ENCODE measurements around the gene CCDC89. TPM values are rescaled to one million over a fixed set of nuclear protein-coding genes. Genes with fewer than 3 reads are reported as not detected.

CCDC89 gene
- polyA plus RNA-seq, 2 of the 4 experiments (the other 2 are of a cell fraction), result 0.05 TPM; not detected in 1

DNA sequence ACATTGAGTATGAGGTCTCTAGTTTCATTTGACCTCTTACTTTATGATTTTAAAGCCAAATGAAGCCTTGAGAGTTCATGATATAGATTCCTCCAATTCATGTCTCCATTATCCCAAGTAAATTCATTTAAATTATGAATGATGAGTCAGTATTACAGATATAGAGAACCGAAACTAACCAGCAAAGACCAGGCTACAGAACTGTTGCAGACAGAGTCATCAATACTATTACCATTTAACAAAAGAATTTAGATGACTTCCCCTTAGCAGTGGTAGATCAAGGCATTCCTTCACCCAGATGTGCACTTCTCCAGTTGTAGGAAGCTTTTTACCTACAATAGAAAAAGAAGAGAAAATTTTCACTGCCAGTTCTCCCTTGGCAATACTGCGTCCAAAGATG, 11.8 kb upstream of the CCDC89 start (continued):
- no peak for TF ChIP-seq EHF (CRISPR knock-in tag; IDR thresholded peaks at IDR 0.05)
- no peak for TF ChIP-seq NPAS2 (CRISPR knock-in tag; IDR thresholded peaks at IDR 0.05; ENCODE audit: borderline replicate concordance)
- TF ChIP-seq HOXB5 (CRISPR knock-in tag; IDR thresholded peaks at IDR 0.05), result no peak
- TF ChIP-seq FOXS1 (CRISPR knock-in tag; IDR thresholded peaks at IDR 0.05), result no peak
- no peak for TF ChIP-seq POLR2A (IDR thresholded peaks at IDR 0.05; ENCODE audit: low read length)
- TF ChIP-seq RARB (CRISPR knock-in tag; IDR thresholded peaks at IDR 0.05), result no peak

- peaks cover 15% of the 10 kb centered on the region for H3K4me1 ChIP-seq
- TF ChIP-seq ATOH8 (CRISPR knock-in tag; IDR thresholded peaks at IDR 0.05; ENCODE audit: low read depth) (no peak), MAX (IDR thresholded peaks at IDR 0.05) (no peak), JUNB (IDR thresholded peaks at IDR 0.05) (no peak)
- peak overlapping the region; percentile 28 to 34; a peak in 1 of 6 replicates for H3K27ac ChIP-seq
- ChIA-PET CTCF (interaction anchor here (0.7 to 5.2 kb wide), 16 partner anchors 9 to 159 kb away, joined by 3 to 23 read pairs (median 4); partner anchors contain the start of genes CCDC83, CCDC89, CREBZF and TMEM126A), POLR2A (no interaction called here)
- no peaks in the 10 kb centered on the region for H3K9me3 ChIP-seq
- H3K4me3 ChIP-seq, result no peak overlapping the region
- DNase-seq (ENCODE audit: low read depth in 1 of 2, low spot score in 1 of 2), result no peak
- H3K4me2 ChIP-seq, result no peak overlapping the region
- ATAC-seq, result no peak
- peak; percentile 13 for FAIRE-seq
These were observed 9.6 kb upstream of the CCDC89 start for GRCh38 chr11:85695546-85695945.

DNA sequence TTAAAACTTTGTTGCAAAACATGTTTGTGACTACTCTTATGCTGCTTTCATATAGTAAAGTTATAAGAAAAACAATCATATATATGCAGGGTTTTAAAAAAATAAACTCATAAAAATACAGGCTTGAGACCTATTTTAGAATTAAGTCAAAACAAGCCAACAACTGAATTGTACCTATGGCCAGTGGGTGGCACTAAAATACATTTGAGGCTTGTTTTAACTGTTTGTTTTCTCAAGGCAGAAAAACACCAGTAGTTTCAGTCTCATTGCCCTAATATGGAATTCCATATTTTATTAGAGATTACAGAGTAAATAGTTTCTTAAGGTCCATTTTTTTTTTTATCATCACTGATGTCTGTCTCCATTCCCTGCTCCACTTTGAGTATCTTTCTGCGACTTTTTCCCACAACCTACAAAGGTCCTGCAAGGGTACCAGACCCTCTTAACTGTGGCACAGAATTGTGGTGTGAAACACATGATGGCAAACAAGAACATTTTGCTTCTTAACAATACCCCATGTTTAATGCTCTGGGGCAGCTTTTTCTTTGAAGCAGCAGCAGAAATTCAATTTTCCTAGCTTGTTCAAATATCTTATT, 8.5 kb upstream of the CCDC89 start:
- no peak overlapping the region for H3K4me3 ChIP-seq
- TF ChIP-seq ZC3H11A (IDR thresholded peaks at IDR 0.05), result no peak
- TF ChIP-seq, protein P1, sequence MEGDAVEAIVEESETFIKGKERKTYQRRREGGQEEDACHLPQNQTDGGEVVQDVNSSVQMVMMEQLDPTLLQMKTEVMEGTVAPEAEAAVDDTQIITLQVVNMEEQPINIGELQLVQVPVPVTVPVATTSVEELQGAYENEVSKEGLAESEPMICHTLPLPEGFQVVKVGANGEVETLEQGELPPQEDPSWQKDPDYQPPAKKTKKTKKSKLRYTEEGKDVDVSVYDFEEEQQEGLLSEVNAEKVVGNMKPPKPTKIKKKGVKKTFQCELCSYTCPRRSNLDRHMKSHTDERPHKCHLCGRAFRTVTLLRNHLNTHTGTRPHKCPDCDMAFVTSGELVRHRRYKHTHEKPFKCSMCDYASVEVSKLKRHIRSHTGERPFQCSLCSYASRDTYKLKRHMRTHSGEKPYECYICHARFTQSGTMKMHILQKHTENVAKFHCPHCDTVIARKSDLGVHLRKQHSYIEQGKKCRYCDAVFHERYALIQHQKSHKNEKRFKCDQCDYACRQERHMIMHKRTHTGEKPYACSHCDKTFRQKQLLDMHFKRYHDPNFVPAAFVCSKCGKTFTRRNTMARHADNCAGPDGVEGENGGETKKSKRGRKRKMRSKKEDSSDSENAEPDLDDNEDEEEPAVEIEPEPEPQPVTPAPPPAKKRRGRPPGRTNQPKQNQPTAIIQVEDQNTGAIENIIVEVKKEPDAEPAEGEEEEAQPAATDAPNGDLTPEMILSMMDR (IDR thresholded peaks at IDR 0.05), result peak; percentile 86
- TF ChIP-seq RAD21 (conservative IDR thresholded peaks at IDR 0.05 in 1 of 2, IDR thresholded peaks at IDR 0.05 in 1 of 2), result peak; percentile 92 to 95
- peak; percentile 93 for TF ChIP-seq SMC3 (IDR thresholded peaks at IDR 0.05)
- no peaks in the 10 kb centered on the region for H3K9me3 ChIP-seq
- H3K27ac ChIP-seq, result peak overlapping the region in 1 of 2 experiments; percentile 34; a peak in 2 of 6 replicates
- ChIA-PET POLR2A (no interaction called here), CTCF (interaction anchor here (0.6 to 5.2 kb wide), 19 partner anchors 9 to 235 kb away, joined by 3 to 25 read pairs (median 4); partner anchors contain the start of genes CCDC83, CCDC89 and TMEM126A)
- 100% methylated on average over 1 of the region's 1 CpG for WGBS (ENCODE audit: missing lambda C conversion rate)
- FAIRE-seq (peak; percentile 13), DNase-seq (ENCODE audit: low read depth in 1 of 2, low spot score in 1 of 2) (peak; percentile 31 to 71), ATAC-seq (peak; percentile 50 to 79; a peak in 5 of 6 replicates)
- H3K4me1 ChIP-seq, result peaks cover 15% of the 10 kb centered on the region
- peak overlapping the region; percentile 25; the same call in 1 of the 3 replicates for H3K4me2 ChIP-seq

DNA sequence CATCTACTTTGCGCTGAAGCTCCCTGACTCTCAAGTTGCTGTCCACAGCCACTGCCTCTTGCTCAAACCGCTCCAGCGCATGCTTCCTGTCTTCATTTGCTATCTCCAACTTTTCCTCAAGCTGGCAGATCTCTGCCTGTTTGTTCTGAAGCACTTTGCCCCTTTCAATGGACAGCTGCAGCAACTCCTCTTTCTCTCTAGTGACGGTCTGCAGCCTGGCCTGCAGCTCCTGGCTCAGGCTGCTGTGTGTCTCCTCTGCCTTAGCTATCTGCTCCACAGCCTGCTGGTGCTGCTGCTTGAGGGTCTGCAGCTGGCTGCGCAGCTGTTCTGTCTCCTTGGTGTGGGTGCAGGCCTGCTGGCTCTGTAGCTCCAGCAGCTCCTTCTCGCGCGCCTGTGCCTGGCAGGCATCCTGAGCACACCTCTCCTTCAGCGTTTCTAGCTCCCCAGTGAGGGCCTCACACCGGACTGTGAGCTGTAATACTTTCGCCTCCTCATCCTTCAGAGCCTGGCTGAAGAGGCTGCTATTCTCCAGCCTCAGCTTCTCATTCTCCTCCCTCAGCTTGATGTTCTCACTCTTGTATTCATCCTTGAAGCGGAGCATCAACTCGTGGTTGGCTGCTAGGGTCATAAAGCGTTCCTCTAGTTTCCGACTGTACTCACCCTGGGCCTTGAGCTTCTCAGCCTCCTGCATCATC, 723 bp downstream of the CCDC89 start:
- no peak for DNase-seq (ENCODE audit: low read depth in 1 of 2, low spot score in 1 of 2)
- ChIA-PET POLR2A (interaction anchor here (1.6 kb wide), 1 partner anchor 21 kb away, joined by 5 read pairs; the partner anchor contains the start of gene CREBZF), CTCF (interaction anchor here (1.3 to 2.6 kb wide), 4 partner anchors 11 to 169 kb away, joined by 3 to 12 read pairs (median 5); partner anchors contain the start of gene CCDC83)
- WGBS (ENCODE audit: missing lambda C conversion rate), result 92% methylated on average over 15 of the region's 15 CpGs
- Histone ChIP-seq H3K27ac (no peak overlapping the region), H3K9me3 (no peaks in the 10 kb centered on the region), H3K4me1 (no peaks in the 10 kb centered on the region), H3K4me3 (no peak overlapping the region), H3K4me2 (no peak overlapping the region)
- peak in 1 of 2 experiments; percentile 35; a peak in 3 of 6 replicates for ATAC-seq
- no peak for TF ChIP-seq JUNB (IDR thresholded peaks at IDR 0.05)
- TF ChIP-seq, protein P2, sequence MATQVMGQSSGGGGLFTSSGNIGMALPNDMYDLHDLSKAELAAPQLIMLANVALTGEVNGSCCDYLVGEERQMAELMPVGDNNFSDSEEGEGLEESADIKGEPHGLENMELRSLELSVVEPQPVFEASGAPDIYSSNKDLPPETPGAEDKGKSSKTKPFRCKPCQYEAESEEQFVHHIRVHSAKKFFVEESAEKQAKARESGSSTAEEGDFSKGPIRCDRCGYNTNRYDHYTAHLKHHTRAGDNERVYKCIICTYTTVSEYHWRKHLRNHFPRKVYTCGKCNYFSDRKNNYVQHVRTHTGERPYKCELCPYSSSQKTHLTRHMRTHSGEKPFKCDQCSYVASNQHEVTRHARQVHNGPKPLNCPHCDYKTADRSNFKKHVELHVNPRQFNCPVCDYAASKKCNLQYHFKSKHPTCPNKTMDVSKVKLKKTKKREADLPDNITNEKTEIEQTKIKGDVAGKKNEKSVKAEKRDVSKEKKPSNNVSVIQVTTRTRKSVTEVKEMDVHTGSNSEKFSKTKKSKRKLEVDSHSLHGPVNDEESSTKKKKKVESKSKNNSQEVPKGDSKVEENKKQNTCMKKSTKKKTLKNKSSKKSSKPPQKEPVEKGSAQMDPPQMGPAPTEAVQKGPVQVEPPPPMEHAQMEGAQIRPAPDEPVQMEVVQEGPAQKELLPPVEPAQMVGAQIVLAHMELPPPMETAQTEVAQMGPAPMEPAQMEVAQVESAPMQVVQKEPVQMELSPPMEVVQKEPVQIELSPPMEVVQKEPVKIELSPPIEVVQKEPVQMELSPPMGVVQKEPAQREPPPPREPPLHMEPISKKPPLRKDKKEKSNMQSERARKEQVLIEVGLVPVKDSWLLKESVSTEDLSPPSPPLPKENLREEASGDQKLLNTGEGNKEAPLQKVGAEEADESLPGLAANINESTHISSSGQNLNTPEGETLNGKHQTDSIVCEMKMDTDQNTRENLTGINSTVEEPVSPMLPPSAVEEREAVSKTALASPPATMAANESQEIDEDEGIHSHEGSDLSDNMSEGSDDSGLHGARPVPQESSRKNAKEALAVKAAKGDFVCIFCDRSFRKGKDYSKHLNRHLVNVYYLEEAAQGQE (IDR thresholded peaks at IDR 0.05), result no peak
- TF ChIP-seq RFX5 (IDR thresholded peaks at IDR 0.05), result no peak
- no peak for TF ChIP-seq USF2 (IDR thresholded peaks at IDR 0.05)
- TF ChIP-seq ZSCAN20 (CRISPR knock-in tag; IDR thresholded peaks at IDR 0.05), result no peak
- TF ChIP-seq, protein P3, sequence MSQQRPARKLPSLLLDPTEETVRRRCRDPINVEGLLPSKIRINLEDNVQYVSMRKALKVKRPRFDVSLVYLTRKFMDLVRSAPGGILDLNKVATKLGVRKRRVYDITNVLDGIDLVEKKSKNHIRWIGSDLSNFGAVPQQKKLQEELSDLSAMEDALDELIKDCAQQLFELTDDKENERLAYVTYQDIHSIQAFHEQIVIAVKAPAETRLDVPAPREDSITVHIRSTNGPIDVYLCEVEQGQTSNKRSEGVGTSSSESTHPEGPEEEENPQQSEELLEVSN (IDR thresholded peaks at IDR 0.05; ENCODE audit: borderline replicate concordance, low read depth), result no peak
- TF ChIP-seq MYC (IDR thresholded peaks at IDR 0.05; ENCODE audit: borderline replicate concordance, low read length), result no peak
- no peak for TF ChIP-seq CEBPB (IDR thresholded peaks at IDR 0.05)
- TF ChIP-seq ZFP36 (IDR thresholded peaks at IDR 0.05; ENCODE audit: borderline replicate concordance, partially characterized antibody), result no peak
- TF ChIP-seq FOSB (CRISPR knock-in tag; IDR thresholded peaks at IDR 0.05), result no peak
- no peak for FAIRE-seq
